ENCODE data around the gene THSD7A. TPM values are rescaled to one million over a fixed set of nuclear protein-coding genes. Genes with fewer than 3 reads are reported as not detected.
A peak's percentile ranks its signal among the peaks of the same experiment; 100 is the strongest.

The THSD7A gene
- polyA plus RNA-seq, 3 donors: 78.5 to 89.8 (median 85.2) TPM

DNA sequence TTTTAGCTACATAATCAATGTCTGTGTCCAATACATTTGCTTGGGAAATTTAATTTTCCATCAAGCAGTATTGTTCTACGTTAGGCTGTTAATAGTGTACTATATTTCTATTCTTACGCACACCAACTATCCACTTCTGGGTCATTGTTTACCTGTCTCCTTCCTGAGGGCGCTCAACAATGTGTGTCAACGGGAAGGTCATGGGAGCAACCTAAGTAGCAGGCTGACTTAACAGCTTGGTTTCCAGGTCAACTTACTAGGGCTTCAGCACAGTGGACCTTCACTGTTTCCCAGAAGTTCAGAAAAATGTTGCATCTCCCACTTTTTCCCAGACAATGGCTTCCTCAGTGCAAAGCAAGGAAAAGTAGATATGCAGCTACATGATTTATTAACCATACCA lies 13.7 kb downstream of the THSD7A start:
- no peak for DNase-seq (ENCODE audit: low read depth in 3 of 3, low spot score in 2 of 3)

DNA sequence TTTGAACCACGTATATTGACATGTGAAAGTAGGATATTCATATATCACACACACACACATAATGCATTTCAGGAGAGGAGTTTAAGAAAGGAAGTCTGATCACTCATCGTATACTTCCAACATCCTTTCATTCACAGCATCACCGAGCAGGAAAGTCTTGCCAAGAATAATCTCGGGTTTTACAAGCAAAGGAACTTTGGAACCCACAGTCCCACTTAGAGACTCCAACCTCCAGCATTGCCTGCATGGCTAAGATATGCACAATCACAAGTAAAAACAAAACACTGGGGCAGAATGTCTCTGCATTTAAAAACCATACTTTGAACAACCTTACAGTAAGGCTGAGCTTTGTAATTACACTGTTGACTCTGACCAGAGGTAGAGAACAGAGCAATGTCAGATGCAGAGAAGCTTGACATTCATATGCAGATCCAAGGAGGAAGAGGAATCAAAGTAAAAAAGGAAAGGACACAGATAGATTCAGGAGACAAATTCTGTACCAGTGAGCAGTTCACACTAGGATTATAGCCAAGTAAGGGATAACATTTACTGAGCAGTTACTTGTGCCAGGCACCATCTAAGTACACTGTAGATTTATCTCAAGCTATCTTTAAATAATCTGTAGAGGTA lies 14.8 kb downstream of the THSD7A start:
- DNase-seq (ENCODE audit: low read depth in 3 of 3, low spot score in 2 of 3): no peak

DNA sequence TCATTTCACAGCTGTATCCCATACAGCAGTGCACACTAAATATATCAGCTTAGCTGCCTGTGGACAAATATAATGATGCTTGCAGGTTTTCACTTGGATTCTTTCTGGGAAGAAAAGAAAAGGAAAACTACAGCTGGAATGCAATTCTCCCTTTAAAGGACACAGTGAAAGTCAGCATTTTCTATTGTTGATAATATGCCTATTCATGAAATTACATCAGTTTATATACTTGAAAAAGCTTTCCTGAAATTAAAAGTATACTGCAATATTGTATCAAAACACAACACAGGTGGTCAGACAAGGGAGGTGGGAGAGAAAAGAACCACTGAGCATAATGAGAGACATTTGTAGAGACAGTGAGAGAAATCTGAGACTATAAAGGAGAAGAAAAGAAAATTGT lies 20.3 kb downstream of the THSD7A start:
- DNase-seq (ENCODE audit: low read depth in 3 of 3, low spot score in 2 of 3): no peak

DNA sequence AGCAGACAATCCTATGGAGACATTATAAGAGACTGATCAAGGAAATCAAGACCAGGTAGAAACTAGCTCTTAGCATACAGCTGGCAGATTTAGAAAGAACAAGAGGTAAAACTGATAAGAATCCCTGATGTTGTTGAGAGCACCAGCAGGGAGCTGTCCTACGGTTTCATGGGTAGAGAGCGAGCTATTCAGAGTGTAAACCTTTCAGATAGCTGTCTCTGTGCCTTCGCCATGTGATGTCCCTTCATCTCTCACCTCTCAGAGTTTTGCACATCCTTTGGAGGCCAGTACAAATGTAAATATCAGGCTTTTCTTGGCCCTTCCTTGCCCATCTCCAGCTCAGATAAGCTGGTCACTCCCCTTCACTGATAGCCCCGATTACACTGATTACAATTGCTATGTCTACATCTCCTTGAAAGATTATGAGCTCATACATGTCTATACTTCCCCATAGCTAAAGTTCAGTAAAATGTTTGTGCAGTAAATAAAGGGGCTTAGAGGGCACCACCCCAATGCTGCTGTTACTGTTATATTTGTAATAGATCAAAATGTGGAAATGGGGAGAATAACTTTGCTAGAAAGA lies 21.9 kb downstream of the THSD7A start:
- DNase-seq (ENCODE audit: low read depth in 3 of 3, low spot score in 2 of 3): no peak

DNA sequence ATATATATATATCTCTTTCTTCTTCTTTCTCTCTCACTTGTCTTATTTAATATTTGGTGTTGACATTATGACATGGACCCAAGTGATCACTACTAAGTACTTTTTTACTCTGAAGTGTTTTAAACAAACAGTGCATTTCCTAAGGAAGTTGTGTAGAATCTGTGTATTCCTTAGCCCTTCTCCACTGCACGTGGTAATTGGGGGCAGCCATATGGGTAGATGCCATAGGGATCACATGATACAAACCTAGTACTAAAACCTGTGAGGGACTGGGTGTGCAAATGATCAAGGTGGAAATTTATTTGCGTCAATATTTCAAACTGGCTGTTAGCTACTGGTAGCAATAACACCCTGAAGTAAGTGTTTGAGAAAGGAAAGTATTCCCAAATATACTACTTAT lies 25.0 kb downstream of the THSD7A start:
- no peak for DNase-seq (ENCODE audit: low read depth in 3 of 3, low spot score in 2 of 3)

DNA sequence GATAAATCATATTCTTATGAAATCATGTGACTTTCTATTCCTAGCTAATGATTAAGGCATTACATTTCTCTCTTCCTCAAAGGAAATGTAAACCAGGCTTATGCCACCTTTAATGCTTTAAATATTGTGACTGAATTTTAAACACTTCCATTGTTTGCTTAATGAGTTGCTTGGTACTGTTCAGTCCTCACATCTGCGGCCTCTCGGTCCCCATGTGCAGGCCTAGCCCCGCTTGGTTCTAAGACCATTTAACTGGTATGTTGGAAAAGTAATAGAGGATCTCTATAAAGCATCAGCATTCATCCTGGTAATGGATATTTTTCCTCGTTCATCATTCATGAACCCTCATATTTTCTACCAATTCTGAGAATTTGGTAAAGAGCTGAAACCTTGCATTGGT lies 27.4 kb downstream of the THSD7A start:
- no peak for DNase-seq (ENCODE audit: low read depth in 3 of 3, low spot score in 2 of 3)

DNA sequence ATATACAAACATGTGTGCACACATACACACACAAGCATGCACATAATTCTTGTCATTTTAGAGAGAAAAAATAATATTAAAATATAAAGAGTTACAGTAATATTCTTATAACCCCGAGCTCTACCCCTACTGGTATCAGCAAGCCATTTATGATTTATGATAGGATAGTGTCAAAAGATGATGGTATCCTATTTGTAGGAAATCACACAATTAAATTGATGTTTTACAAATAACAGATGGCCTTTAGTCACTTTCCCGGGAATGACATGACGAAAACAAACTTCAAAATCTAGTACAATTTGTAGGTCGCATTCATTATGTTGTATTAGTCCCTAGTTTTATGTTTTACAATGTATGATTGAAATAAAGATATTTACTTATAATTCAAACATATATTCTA lies 36.8 kb downstream of the THSD7A start:
- DNase-seq (ENCODE audit: low read depth in 3 of 3, low spot score in 2 of 3): no peak

DNA sequence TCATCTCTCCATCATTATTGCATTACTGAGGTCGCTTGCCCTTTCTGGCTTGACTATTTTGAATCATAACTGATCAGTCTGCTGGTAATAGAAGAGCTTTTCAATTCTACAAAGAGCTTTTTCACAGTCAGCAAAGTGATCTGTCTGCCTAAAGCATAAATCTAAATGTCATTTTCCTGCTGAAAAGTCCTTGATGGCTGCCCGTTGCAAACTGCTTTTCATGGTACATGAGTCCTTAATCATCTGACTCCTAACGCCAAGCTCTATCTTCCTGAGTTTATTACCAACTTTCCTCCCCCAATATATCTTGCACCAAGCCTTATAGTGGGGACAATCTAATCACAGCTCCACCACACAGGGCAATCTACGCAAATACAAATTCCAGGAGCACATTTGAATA lies 39.8 kb downstream of the THSD7A start:
- no peak for DNase-seq (ENCODE audit: low read depth in 3 of 3, low spot score in 2 of 3)

DNA sequence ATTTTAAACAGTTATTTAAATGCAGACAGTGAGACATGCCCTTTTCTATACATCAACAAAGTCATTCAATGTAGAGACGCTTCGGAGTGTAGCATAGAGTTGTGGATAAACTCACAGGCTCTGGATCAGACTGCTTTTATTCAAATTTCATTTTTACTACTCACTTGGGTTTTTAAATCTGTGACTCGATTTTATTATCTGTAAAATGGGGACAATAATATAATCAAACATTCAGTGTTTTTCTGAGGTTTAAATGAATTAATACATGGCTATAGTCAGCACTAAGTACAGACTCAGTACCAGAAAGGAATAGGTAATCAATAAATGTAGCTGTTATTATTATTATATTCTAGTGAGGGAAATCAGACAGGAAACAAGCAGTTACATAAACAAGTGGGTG lies 43.4 kb downstream of the THSD7A start:
- no peak for DNase-seq (ENCODE audit: low read depth in 3 of 3, low spot score in 2 of 3)

DNA sequence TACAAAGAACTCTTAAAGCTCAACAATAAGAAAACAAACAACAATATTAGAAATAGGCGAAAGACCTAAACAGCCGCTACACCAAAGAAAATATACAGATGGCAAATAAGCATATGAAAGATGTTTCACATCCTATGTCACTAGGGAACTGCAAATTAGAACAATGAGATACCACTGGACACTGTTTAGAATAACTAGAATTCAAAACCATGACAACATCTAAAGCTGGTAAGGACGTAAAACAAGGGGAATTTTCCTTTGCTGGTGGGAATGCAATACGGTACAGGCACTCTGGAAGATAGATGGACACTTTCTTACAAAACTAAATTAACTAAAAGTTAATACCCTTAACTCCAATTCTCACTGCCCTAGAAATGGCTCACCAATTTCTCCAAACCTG lies 44.5 kb downstream of the THSD7A start:
- no peak for DNase-seq (ENCODE audit: low read depth in 3 of 3, low spot score in 2 of 3)

DNA sequence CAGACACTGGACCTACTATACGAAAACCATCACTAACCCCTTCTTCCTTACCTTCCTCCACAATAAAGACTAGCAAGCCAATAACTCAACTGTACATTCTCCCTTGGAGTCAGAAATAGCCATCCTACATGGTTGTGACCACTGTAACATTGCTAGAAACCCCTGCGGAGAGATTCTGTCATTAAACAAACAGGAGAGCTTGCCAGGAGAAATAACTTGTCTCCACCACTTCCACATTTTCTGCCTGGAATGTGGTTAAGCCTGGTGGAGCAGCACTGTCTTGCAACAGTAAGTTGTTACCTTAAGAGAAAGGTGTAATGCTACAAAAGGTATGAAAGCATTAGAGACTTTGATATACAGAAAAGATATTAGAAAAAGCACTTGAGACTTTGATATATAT lies 45.8 kb downstream of the THSD7A start:
- DNase-seq (ENCODE audit: low read depth in 3 of 3, low spot score in 2 of 3): peak in 1 of 3 donors; percentile 6

DNA sequence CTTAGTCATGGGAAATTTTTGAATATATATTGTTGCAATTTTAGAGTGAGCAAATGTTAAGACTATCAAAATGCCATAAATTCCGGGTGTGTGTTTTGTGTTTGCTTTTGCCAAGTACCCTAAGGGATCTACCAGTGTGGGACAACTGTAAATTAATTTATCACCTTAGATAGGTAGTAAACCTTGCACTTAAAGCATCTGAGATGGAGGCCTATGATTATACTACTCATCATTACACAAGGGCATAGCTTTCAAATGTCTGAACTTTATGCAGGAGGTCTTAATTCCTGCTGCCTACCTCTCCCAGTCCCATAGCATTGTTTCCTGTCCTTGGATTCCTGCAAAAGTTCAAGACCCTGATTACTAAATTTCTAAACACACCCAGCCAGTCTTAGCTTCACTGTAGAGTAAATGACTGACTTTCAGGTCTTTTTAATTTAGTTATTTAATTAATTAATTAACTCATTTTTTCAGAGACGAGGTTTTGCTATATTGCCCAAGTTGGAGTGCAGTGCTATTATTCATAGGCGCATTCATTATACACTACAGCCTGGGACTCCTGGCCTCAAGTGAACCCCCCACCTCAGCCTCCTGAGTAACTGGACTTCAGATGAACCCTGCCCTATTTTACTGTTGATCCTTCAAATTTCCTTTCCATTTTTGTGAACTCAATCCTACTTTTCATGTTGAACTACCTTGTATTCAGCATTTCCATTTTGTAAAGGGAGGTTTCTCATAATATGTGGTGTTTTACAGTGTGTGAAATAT lies 47.0 kb downstream of the THSD7A start:
- no peak for DNase-seq (ENCODE audit: low read depth in 3 of 3, low spot score in 2 of 3)

DNA sequence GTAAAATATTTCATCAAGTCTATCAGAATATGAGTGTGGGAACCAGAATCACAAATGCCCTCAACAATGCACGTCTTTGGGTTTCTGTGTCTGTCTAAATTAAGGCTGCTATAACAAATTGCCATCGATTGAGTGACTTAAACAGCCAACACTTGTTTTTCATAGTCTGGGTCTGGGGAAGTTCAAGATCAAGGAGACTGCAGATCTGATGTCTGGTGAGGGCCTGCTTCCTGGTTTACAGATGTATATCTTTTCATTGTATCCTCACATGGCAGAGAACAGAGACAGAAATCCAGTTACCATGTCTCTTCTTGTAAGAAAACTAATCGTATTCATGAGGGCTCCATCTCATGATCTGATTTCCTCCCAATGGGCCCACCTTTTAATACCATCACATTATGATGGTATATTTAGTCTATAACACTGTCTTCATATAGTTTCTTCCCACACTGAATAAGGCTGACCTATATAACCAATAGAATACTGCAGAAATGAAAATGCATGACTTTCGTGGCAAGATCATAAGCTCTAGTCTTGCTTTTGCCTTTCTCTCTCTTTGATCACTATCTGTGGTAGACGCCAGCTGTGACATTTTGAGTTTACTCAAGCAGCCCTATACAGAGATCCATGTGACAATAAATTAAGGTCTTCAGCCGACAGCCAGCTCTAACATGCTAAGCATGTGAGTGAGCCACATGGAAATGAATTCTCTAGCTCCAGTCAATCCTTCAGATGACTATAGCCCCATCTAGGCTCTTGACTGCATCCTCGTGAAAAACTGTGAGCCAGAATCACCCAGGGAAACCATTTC lies 51.9 kb downstream of the THSD7A start:
- DNase-seq (ENCODE audit: low read depth in 3 of 3, low spot score in 2 of 3): no peak

DNA sequence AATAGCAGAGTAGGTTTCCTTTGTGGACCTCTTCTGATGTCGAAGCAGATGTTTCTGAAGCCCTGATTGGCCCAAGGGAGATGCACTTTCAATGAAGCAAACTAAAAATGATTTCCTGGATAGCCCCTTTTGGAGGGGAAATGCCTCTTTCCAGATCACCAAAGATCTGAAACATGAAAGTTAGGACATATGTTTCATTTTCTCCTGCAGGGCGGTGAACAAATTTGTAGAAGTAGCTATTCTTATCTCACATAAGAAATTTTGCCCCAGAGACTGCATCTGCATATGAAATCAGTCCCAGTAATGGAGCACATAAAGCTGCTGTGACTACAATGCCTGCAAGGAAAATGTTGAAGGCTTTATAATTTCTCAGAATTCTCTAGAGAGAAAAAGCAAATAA lies 56.0 kb downstream of the THSD7A start:
- no peak for DNase-seq (ENCODE audit: low read depth in 3 of 3, low spot score in 2 of 3)

DNA sequence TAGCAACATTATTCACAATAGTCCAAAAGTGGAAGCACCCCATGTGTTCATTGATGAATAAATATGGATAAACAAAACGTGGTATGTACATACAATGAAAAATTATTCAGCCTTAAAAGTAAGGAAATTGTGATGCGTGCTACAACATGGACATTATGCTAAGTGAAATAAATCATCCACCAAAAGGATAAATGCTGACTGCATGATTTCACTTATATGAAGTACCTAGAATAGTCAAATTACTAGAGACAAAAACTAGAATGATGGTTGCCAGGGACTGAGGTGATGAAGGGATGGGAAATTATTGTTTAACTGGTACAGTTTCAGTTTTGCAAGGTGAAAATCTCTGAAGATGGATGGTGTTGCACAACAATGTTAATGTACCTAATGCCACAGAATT lies 56.6 kb downstream of the THSD7A start:
- no peak for DNase-seq (ENCODE audit: low read depth in 3 of 3, low spot score in 2 of 3)

DNA sequence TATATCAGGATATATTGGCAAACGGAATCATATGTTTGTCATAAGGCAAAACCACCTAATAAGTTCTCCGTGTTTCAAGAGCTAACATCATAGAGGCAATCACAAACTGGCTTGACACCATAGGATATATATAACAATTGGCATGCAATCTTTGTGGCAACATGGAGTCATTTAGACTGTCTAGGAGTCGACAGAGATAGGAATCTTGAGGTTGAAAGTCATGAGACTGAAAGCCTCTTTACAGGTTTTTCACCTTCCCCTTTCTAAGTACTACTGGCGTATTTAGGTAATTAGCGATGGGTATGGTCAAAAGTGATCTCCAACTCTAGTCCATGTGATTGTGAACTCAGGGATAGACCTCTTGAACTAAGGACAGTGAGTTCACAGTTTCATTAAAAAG lies 63.7 kb downstream of the THSD7A start:
- no peak for DNase-seq (ENCODE audit: low read depth in 3 of 3, low spot score in 2 of 3)

DNA sequence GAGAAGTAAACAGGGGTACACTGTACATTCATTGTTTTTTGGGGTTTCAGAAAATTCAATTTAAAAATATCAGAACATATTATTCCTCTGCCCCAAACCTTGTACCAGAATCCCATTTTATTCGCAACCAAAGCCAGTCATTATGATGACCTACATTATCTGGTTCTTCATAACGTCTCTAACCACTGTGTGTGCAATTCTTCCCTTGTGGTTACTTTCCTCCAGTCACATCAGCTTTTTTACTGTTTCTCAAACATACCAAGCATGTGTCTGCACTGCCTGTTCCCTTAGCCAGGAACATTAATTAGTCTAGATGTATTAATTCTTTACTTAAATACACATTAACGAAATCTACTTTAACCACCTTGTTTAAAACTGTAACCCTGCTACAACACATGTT lies 64.8 kb downstream of the THSD7A start:
- no peak for DNase-seq (ENCODE audit: low read depth in 3 of 3, low spot score in 2 of 3)

DNA sequence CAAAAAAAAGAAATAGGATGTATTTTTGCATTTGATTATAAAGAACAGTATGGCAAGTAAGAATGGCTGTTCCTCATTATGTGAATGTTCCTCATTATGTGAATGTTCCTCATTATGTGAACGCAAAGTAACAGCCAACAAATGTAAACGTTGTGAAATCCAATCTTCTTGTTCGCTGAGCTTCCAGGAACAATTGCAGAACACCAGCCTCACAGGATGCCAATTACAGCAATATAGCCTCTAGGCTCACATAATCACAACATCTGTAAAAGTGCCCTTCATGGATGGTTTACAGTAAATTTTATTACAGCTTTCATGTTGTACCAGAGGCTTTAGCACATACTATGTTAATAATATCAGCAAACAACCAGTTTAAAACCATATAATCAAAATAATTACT lies 71.6 kb downstream of the THSD7A start:
- no peak for DNase-seq (ENCODE audit: low read depth in 3 of 3, low spot score in 2 of 3)

DNA sequence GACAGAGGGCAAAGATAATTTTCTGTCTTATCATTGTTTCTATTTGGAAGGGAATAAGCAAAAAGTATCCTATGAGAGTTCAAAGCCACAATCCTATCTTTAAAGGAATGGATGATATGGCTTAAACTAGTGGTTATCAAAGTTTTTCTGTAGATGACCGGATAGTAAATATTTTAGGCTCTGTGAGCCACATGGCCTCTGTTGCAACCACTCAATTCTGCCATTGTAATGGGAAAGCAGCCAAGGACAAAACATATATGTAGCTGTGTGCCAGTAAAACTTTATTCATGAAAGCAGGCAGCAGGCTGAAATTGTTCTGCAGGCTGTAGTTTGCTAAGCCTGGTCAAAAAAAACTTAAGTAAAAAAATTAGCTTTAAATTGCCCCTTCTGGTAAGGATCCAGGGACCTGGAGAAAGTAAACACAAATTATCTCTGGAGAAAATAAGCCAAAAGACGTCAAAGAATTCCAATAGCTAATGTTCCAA lies 73.3 kb downstream of the THSD7A start:
- no peak for DNase-seq (ENCODE audit: low read depth in 3 of 3, low spot score in 2 of 3)

DNA sequence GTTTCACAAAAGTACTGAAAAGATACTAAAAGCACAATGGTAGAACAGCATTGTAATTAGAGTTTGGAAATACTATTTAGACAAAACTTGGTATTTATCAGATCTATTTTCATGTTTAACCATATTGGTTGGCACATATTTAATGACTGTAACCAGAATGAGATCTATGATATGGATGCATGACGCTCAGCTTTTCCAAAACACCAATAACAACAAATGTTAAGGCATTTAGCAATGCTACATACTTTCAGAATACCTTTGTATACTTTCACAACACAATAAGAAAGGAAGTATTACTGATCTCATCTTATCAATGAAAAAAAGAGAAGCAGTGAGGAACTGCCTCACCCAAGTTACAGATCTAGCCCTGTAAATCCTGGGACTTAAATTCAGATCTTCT lies 74.8 kb downstream of the THSD7A start:
- DNase-seq (ENCODE audit: low read depth in 3 of 3, low spot score in 2 of 3): no peak

DNA sequence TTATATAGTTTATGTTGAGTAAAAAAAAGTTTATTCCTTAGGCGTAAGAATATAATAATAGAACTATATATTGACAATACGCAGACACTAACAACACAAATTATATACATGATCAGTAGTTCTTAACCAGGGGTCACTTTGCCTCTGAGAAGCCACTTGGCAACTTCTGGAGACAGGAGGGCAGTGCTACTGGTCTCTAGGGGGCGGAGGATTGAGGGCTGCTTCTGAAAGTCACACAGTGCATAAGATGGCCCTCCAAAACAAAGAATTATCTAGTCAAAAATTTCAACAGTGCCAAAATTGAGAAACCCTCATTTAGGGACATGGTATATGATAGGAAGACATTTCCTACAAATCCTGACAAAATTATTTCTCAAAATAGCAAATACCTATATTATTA lies 77.1 kb downstream of the THSD7A start:
- no peak for DNase-seq (ENCODE audit: low read depth in 3 of 3, low spot score in 2 of 3)
